Measurements from ENCODE around the gene PUS7. TPM values are rescaled to one million over a fixed set of nuclear protein-coding genes. Genes with fewer than 3 reads are reported as not detected.
A peak's percentile ranks its signal among the peaks of the same experiment; 100 is the strongest.

The PUS7 gene
- total and polyA plus RNA-seq, 2 donors (not counting 3 experiments of a cell fraction or from before 2014, with no cell fraction given) = 15.8 to 33.9 TPM

DNA sequence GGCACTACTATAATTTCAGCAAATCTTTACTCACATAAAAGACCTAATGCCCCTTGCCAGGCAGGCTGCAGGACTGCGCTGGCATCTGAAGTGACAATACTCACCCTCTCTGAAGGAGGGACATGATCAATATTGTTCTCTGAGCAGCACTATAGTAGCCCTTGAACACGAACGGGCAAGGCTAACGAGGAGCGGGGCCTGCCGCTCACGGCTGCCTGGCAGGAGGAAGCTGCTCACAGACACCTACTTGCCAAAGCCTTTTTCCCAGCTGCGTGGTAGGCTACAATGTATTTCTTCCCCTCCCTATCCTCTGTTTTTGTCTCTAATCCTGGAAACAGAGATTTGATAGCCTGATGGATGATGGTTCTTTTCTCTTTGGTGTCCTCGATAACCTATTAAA is 19.9 kb downstream of the PUS7 start:
- no peaks in the 10 kb centered on the region for H3K79me2 ChIP-seq (ENCODE audit: control insufficient read depth, insufficient read depth, low read length)
- peaks cover 11% of the 10 kb centered on the region for H3K4me1 ChIP-seq (ENCODE audit: control insufficient read depth, extremely low read depth, insufficient read depth, low read length)
- ChIA-PET POLR2A (no interaction called here), CTCF (interaction anchor here (1.6 kb wide), 1 partner anchor 103 kb away, joined by 4 read pairs; no protein-coding TSS in a partner anchor)
- H3K27ac ChIP-seq (ENCODE audit: insufficient read depth, low read depth, low read length) = no peak overlapping the region
- no peaks in the 10 kb centered on the region for H3K27me3 ChIP-seq (ENCODE audit: control insufficient read depth in 2 of 2, insufficient read depth in 2 of 2, low read length in 2 of 2)
- FAIRE-seq (no peak), DNase-seq (ENCODE audit: low read depth, low spot score) (no peak)
- dilution Hi-C loops (cut with MboI; ENCODE audit: extremely low pct_ligation_motif_present, low sequenced_read_pairs) (no loop called here), intact Hi-C loops (cut with micrococcal nuclease) (no loop called here)
- no peak overlapping the region for H3K4me2 ChIP-seq (ENCODE audit: insufficient read depth, low read length)
- no peak overlapping the region for H3K9ac ChIP-seq (replicated peaks; ENCODE audit: extremely low read depth, insufficient read depth, low read length)
- no peaks in the 10 kb centered on the region for H4K20me1 ChIP-seq (replicated peaks; ENCODE audit: control insufficient read depth, extremely low read depth, insufficient read depth, low read length)
- TF ChIP-seq JUN (IDR thresholded peaks at IDR 0.05; ENCODE audit: borderline replicate concordance, insufficient read depth, insufficient read length, low read depth) (no peak), EZH2 (IDR thresholded peaks at IDR 0.05; ENCODE audit: borderline replicate concordance, low read depth, low read length, severe bottlenecking) (no peak), GATA2 (IDR thresholded peaks at IDR 0.05; ENCODE audit: insufficient read depth, insufficient read length, low read depth, low read length) (no peak), POLR2AphosphoS5 (IDR thresholded peaks at IDR 0.05; ENCODE audit: insufficient read depth, low read depth, low read length) (no peak)
- TF ChIP-seq, protein P1, sequence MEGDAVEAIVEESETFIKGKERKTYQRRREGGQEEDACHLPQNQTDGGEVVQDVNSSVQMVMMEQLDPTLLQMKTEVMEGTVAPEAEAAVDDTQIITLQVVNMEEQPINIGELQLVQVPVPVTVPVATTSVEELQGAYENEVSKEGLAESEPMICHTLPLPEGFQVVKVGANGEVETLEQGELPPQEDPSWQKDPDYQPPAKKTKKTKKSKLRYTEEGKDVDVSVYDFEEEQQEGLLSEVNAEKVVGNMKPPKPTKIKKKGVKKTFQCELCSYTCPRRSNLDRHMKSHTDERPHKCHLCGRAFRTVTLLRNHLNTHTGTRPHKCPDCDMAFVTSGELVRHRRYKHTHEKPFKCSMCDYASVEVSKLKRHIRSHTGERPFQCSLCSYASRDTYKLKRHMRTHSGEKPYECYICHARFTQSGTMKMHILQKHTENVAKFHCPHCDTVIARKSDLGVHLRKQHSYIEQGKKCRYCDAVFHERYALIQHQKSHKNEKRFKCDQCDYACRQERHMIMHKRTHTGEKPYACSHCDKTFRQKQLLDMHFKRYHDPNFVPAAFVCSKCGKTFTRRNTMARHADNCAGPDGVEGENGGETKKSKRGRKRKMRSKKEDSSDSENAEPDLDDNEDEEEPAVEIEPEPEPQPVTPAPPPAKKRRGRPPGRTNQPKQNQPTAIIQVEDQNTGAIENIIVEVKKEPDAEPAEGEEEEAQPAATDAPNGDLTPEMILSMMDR (IDR thresholded peaks at IDR 0.05; ENCODE audit: extremely low read depth in 1 of 2, insufficient read depth in 1 of 2, low read depth in 1 of 2, low read length in 2 of 2) = no peak
- no peak overlapping the region for H3K4me3 ChIP-seq (replicated peaks in 1 of 3; ENCODE audit: insufficient read depth in 1 of 3, low read depth in 1 of 3, low read length in 3 of 3)
- H3K9me1 ChIP-seq (replicated peaks; ENCODE audit: control insufficient read depth, extremely low read depth, insufficient read depth, low read length) = no peaks in the 10 kb centered on the region
- peaks cover 11 to 12% of the 10 kb centered on the region in 2 experiments for H3K36me3 ChIP-seq (ENCODE audit: control insufficient read depth in 2 of 2, extremely low read depth in 1 of 2, insufficient read depth in 2 of 2, low read length in 2 of 2)
- no peaks in the 10 kb centered on the region for H3K9me3 ChIP-seq (replicated peaks; ENCODE audit: control insufficient read depth, insufficient read depth, low read length)
- BruUV-seq (replicated peaks) = no TSS peak
- H2AFZ ChIP-seq (ENCODE audit: low read depth, low read length) = no peak overlapping the region

DNA sequence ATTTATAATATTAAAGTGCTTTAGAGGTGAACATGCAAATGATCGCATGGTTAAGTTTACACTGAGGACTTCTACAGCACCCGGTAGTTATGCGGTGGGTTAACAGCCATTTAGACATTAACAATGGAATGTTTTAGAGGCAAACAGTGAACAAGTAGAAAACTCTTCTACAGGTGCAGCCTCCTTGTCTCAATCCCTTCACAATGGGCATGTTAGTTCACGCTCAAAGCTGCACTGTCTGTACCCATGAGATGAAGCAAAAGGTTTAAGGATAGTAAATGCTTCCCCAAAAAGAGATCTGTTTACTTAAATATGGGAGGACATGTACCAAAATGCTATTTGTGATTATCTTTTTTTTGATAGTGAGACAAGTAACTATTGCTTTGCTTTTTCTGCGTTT is 25.1 kb downstream of the PUS7 start:
- Histone ChIP-seq H3K27me3 (ENCODE audit: control insufficient read depth in 2 of 2, insufficient read depth in 2 of 2, low read length in 2 of 2) (no peaks in the 10 kb centered on the region), H3K9me3 (replicated peaks; ENCODE audit: control insufficient read depth, insufficient read depth, low read length) (no peaks in the 10 kb centered on the region), H3K36me3 (ENCODE audit: control insufficient read depth in 2 of 2, extremely low read depth in 1 of 2, insufficient read depth in 2 of 2, low read length in 2 of 2) (peaks cover 8% of the 10 kb centered on the region in 2 experiments), H2AFZ (ENCODE audit: low read depth, low read length) (peak overlapping the region; percentile 36), H3K9ac (replicated peaks; ENCODE audit: extremely low read depth, insufficient read depth, low read length) (peak overlapping the region; percentile 81), H3K27ac (ENCODE audit: insufficient read depth, low read depth, low read length) (peak overlapping the region; percentile 91), H3K4me2 (ENCODE audit: insufficient read depth, low read length) (peak overlapping the region; percentile 87), H3K9me1 (replicated peaks; ENCODE audit: control insufficient read depth, extremely low read depth, insufficient read depth, low read length) (no peaks in the 10 kb centered on the region), H3K4me1 (ENCODE audit: control insufficient read depth, extremely low read depth, insufficient read depth, low read length) (peaks cover 38% of the 10 kb centered on the region), H3K79me2 (ENCODE audit: control insufficient read depth, insufficient read depth, low read length) (no peaks in the 10 kb centered on the region), H4K20me1 (replicated peaks; ENCODE audit: control insufficient read depth, extremely low read depth, insufficient read depth, low read length) (no peaks in the 10 kb centered on the region), H3K4me3 (replicated peaks in 1 of 3; ENCODE audit: insufficient read depth in 1 of 3, low read depth in 1 of 3, low read length in 3 of 3) (peak overlapping the region in 1 of 3 experiments; percentile 40)
- CTCF ChIA-PET = no interaction called here
- no peak for DNase-seq (ENCODE audit: low read depth, low spot score)
- no TSS peak for BruUV-seq (replicated peaks)
- no peak for FAIRE-seq
- POLR2A ChIA-PET = no interaction called here
- intact Hi-C loops (cut with micrococcal nuclease) = loop anchor here (2.0 kb wide), 1 partner anchor 24 kb away; no protein-coding TSS in a partner anchor
- TF ChIP-seq, protein P2, sequence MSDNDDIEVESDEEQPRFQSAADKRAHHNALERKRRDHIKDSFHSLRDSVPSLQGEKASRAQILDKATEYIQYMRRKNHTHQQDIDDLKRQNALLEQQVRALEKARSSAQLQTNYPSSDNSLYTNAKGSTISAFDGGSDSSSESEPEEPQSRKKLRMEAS (IDR thresholded peaks at IDR 0.05; ENCODE audit: insufficient read depth, insufficient read length) = no peak
- TF ChIP-seq FOS (IDR thresholded peaks at IDR 0.05; ENCODE audit: borderline replicate concordance, insufficient read depth, low read length) (no peak), EZH2 (IDR thresholded peaks at IDR 0.05; ENCODE audit: borderline replicate concordance, low read depth, low read length, severe bottlenecking) (no peak), MYC (IDR thresholded peaks at IDR 0.05; ENCODE audit: low read depth, low read length) (no peak), GATA2 (IDR thresholded peaks at IDR 0.05; ENCODE audit: insufficient read depth, insufficient read length, low read depth, low read length) (no peak), POLR2AphosphoS5 (IDR thresholded peaks at IDR 0.05; ENCODE audit: insufficient read depth, low read depth, low read length) (no peak), JUN (IDR thresholded peaks at IDR 0.05; ENCODE audit: borderline replicate concordance, insufficient read depth, insufficient read length, low read depth) (no peak), POLR2A (IDR thresholded peaks at IDR 0.05; ENCODE audit: low read depth, low read length) (no peak)
- TF ChIP-seq, protein P1 (IDR thresholded peaks at IDR 0.05; ENCODE audit: extremely low read depth in 1 of 2, insufficient read depth in 1 of 2, low read depth in 1 of 2, low read length in 2 of 2) = no peak
- dilution Hi-C loops (cut with MboI; ENCODE audit: extremely low pct_ligation_motif_present, low sequenced_read_pairs) = no loop called here

Data from endothelial cell of umbilical vein (primary cell).